Heart left ventricle (tissue), 13 donors: Measurements from ENCODE around the gene PSAPL1.

Experiments
- POLR2A ChIP-seq, 2 donors: fragments of 450-650 bp; IDR thresholded peaks; one replicate each; pipeline ENCODE4 v1.6.1; 2017; ENCODE audit warnings: antibody characterized with exemption in 2 of 2, mild to moderate bottlenecking in 2 of 2, moderate library complexity in 2 of 2
- TF ChIP-seq, protein P1 (sequence below), 12 donors: fragments of 200-600 bp; sonication (generic) in 4 of 12; IDR thresholded peaks; one replicate each; pipeline versions ENCODE4 v1.5.0 to v1.8.0; 2018 to 2022; ENCODE audit warnings: antibody characterized with exemption in 12 of 12, mild to moderate bottlenecking in 5 of 12
- donor health status: ischemic (EF 13 %, LVEDD 7.1; RV severe dilation, severe dysfunction).
- donor health status: DM: no; HTN: yes; CAD: no.
- donor health status: DM: no; HTN: no; CAD: no.
- donor health status: ischemic (EF 25% LVEDD 6.9; RV normal size, moderate dysfunction).
- donor health status: ischemic (EF 25% LVEDD 5.7; RV mildly dilated, moderate dysfunction).
- donor health status: ischemic (EF 35%, LVEDD 5.7; RV mildly dilated, moderate dysfunction).
- donor health status: nonischemic (EF 11% LVEDD 7.7; RV severe dilation, severe dysfunction).
- donor health status: DM: yes; HTN: yes; CAD: no.
- donor health status: PGD.
- donor health status: ischemic (EF 29% LVEDD 5.4; RV normal size, mild dysfunction).
- donor health status: nonischemic (EF 23%, LVEDD 6.1; RV moderate dilation, normal function).

- TF ChIP-seq, protein P1, sequence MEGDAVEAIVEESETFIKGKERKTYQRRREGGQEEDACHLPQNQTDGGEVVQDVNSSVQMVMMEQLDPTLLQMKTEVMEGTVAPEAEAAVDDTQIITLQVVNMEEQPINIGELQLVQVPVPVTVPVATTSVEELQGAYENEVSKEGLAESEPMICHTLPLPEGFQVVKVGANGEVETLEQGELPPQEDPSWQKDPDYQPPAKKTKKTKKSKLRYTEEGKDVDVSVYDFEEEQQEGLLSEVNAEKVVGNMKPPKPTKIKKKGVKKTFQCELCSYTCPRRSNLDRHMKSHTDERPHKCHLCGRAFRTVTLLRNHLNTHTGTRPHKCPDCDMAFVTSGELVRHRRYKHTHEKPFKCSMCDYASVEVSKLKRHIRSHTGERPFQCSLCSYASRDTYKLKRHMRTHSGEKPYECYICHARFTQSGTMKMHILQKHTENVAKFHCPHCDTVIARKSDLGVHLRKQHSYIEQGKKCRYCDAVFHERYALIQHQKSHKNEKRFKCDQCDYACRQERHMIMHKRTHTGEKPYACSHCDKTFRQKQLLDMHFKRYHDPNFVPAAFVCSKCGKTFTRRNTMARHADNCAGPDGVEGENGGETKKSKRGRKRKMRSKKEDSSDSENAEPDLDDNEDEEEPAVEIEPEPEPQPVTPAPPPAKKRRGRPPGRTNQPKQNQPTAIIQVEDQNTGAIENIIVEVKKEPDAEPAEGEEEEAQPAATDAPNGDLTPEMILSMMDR (IDR thresholded peaks at IDR 0.05) = no peak
- no peak for TF ChIP-seq POLR2A (IDR thresholded peaks at IDR 0.05)
Measured at GRCh38 chr4:7467471-7467870, 32.7 kb upstream of the PSAPL1 start.
